H1 (cell line): ENCODE data around the gene NUAK1. TPM values are rescaled to one million over a fixed set of nuclear protein-coding genes. Genes with fewer than 3 reads are reported as not detected.

Source experiments
- CTCF ChIA-PET: fragments of 300-600 bp; sonication (Branson Sonifier 250); formaldehyde crosslinking; loops from one replicate; lab custom pipeline; 2021; ENCODE audit not compliant: partially characterized antibody; lab: Charles Lee
- POLR2A ChIA-PET: fragments of 300-600 bp; sonication (Branson Sonifier 250); formaldehyde crosslinking; loops from one replicate; lab custom pipeline; 2021; ENCODE audit warnings: inconsistent platforms; ENCODE audit not compliant: partially characterized antibody; lab: Charles Lee
- DNase-seq, 2 experiments: peaks; one replicate each; pipeline versions ENCODE4 v3.0.0 to v3.0.0-alpha.2; 2010 to 2022; ENCODE audit warnings: low spot score in 2 of 2, low read depth in 1 of 2, mixed read lengths in 1 of 2
- FAIRE-seq: peaks from 2 replicates; lab custom pipeline; 2011; peaks lifted over from hg19 to GRCh38; lab: Jason Lieb, UNC
- H2AFZ ChIP-seq: 2 replicates; pipeline ENCODE4 v1.8.1; 2012; ENCODE audit warnings: low read length, inconsistent platforms
- H2AK5ac ChIP-seq: 2 replicates; pipeline ENCODE4 v1.6.1; 2013; ENCODE audit warnings: low read depth, low read length
- H2BK120ac ChIP-seq: replicated peaks from 2 replicates; pipeline ENCODE3; 2013; ENCODE audit warnings: low read depth, low read length, inconsistent platforms
- H2BK12ac ChIP-seq: 2 replicates; pipeline ENCODE4 v1.6.1; 2013; ENCODE audit warnings: low read depth, low read length
- H2BK15ac ChIP-seq: 2 replicates; pipeline ENCODE4 v1.6.1; 2013; ENCODE audit warnings: low read length
- H2BK20ac ChIP-seq: 2 replicates; pipeline ENCODE4 v1.6.1; 2013; ENCODE audit warnings: low read length
- H2BK5ac ChIP-seq: 2 replicates; pipeline ENCODE4 v1.6.1; 2013; ENCODE audit warnings: low read depth, low read length
- H3K14ac ChIP-seq: 2 replicates; pipeline ENCODE4 v1.6.1; 2013; ENCODE audit warnings: inconsistent platforms; ENCODE audit not compliant: insufficient read length
- H3K18ac ChIP-seq: 2 replicates; pipeline ENCODE4 v1.6.1; 2013; ENCODE audit warnings: low read length; ENCODE audit errors: extremely low read depth
- H3K23ac ChIP-seq: 2 replicates; pipeline ENCODE4 v1.6.1; 2013; ENCODE audit warnings: inconsistent platforms; ENCODE audit not compliant: insufficient read length
- H3K23me2 ChIP-seq: 2 replicates; pipeline ENCODE4 v1.6.1; 2013; ENCODE audit warnings: low read depth, low read length
- H3K27ac ChIP-seq: 2 replicates; pipeline ENCODE4 v1.6.1; 2011; ENCODE audit warnings: low read depth, low read length, inconsistent platforms
- H3K27me3 ChIP-seq, 4 experiments: replicated peaks in 1 of 4; 1 replicate in 1 of 4; 2 replicates in 3 of 4; pipeline versions ENCODE4 v1.6.1 to v1.8.1; 2011 to 2013; ENCODE audit warnings: low read length in 3 of 4, mild to moderate bottlenecking in 3 of 4, inconsistent platforms in 2 of 4, mixed read lengths in 2 of 4, moderate library complexity in 1 of 4; ENCODE audit not compliant: control insufficient read depth in 3 of 4, insufficient read depth in 3 of 4; ENCODE audit errors: extremely low read depth in 1 of 4
- H3K36me3 ChIP-seq, 4 experiments: 2 replicates each; pipeline versions ENCODE4 v1.6.1 to v1.8.1; 2011 to 2013; ENCODE audit warnings: mild to moderate bottlenecking in 4 of 4, low read length in 3 of 4, moderate library complexity in 2 of 4, control low read depth in 1 of 4, inconsistent platforms in 1 of 4; ENCODE audit not compliant: insufficient read depth in 4 of 4, control insufficient read depth in 2 of 4
- H3K4ac ChIP-seq: replicated peaks from 2 replicates; pipeline ENCODE3; 2013; ENCODE audit warnings: low read length, low read depth, mixed read lengths, inconsistent platforms; ENCODE audit not compliant: insufficient read length
- H3K4me1 ChIP-seq, 4 experiments: replicated peaks in 1 of 4; 1 replicate in 1 of 4; 2 replicates in 3 of 4; pipeline versions ENCODE4 v1.6.1 to v1.8.1; 2011 to 2013; ENCODE audit warnings: low read length in 3 of 4, inconsistent platforms in 2 of 4, mixed read lengths in 1 of 4; ENCODE audit not compliant: insufficient read depth in 4 of 4, control insufficient read depth in 3 of 4
- H3K4me2 ChIP-seq, 2 experiments: 2 replicates each; pipeline versions ENCODE4 v1.6.1 to v1.8.1; 2011 to 2013; ENCODE audit warnings: low read depth in 2 of 2, low read length in 2 of 2, control low read depth in 1 of 2, inconsistent platforms in 1 of 2, mild to moderate bottlenecking in 1 of 2; ENCODE audit not compliant: insufficient read depth in 1 of 2
- H3K4me3 ChIP-seq, 4 experiments: fragments of 200-600, 300-600 bp in 1 of 4; sonication (generic), shearing (Covaris generic), sonication (Bioruptor Twin) in 1 of 4; 2 replicates each; pipeline versions ENCODE4 v1.5.1 to v1.8.1; 2011 to 2016; ENCODE audit warnings: low read length in 4 of 4, low read depth in 3 of 4, control low read depth in 2 of 4, inconsistent platforms in 2 of 4, mild to moderate bottlenecking in 2 of 4, mixed read lengths in 1 of 4, moderate library complexity in 1 of 4; ENCODE audit not compliant: insufficient read depth in 2 of 4; ENCODE audit errors: extremely low read depth in 1 of 4
- H3K56ac ChIP-seq: replicated peaks from 2 replicates; pipeline ENCODE3; 2013; ENCODE audit warnings: low read depth, mild to moderate bottlenecking, mixed read lengths, low read length, inconsistent platforms; ENCODE audit not compliant: insufficient read length
- H3K79me1 ChIP-seq: 2 replicates; pipeline ENCODE4 v1.6.1; 2013; ENCODE audit warnings: low read depth, low read length, control low read depth
- H3K79me2 ChIP-seq, 2 experiments: 2 replicates each; pipeline versions ENCODE4 v1.6.1 to v1.8.1; 2012 to 2013; ENCODE audit warnings: low read length in 2 of 2, mild to moderate bottlenecking in 2 of 2, inconsistent platforms in 1 of 2; ENCODE audit not compliant: insufficient read depth in 2 of 2, control insufficient read depth in 1 of 2
- H3K9ac ChIP-seq, 4 experiments: replicated peaks in 1 of 4; 1 replicate in 1 of 4; 2 replicates in 3 of 4; pipeline versions ENCODE4 v1.6.1 to v1.8.1; 2011 to 2013; ENCODE audit warnings: low read depth in 3 of 4, low read length in 3 of 4, control low read depth in 2 of 4, mild to moderate bottlenecking in 2 of 4, moderate library complexity in 2 of 4, inconsistent platforms in 1 of 4; ENCODE audit errors: extremely low read depth in 1 of 4
- H3K9me3 ChIP-seq, 2 experiments: 2 replicates each; pipeline versions ENCODE4 v1.6.1 to v1.8.1; 2012 to 2013; ENCODE audit warnings: mild to moderate bottlenecking in 2 of 2, moderate library complexity in 2 of 2, control low read depth in 1 of 2, inconsistent platforms in 1 of 2, low read depth in 1 of 2, low read length in 1 of 2, mixed read lengths in 1 of 2; ENCODE audit not compliant: insufficient read depth in 2 of 2
- H4K20me1 ChIP-seq, 2 experiments: replicated peaks in 1 of 2; 2 replicates each; pipeline versions ENCODE3 to v1.8.1; 2011 to 2013; ENCODE audit warnings: inconsistent platforms in 2 of 2, low read length in 2 of 2, mild to moderate bottlenecking in 1 of 2; ENCODE audit not compliant: insufficient read depth in 2 of 2, control insufficient read depth in 1 of 2
- H4K5ac ChIP-seq: 2 replicates; pipeline ENCODE4 v1.6.1; 2013; ENCODE audit warnings: low read length, low read depth, mixed read lengths, inconsistent platforms; ENCODE audit not compliant: insufficient read length
- H4K8ac ChIP-seq: 2 replicates; pipeline ENCODE4 v1.8.0; 2013; ENCODE audit warnings: mild to moderate bottlenecking, moderate library complexity, low read length, inconsistent platforms; ENCODE audit not compliant: insufficient read depth; ENCODE audit errors: extremely low read depth
- H4K91ac ChIP-seq: replicated peaks from 2 replicates; pipeline ENCODE3; 2013; ENCODE audit warnings: low read length, mixed read lengths, inconsistent platforms; ENCODE audit not compliant: insufficient read length
- EP300 ChIP-seq, 2 experiments: IDR thresholded peaks; 1 replicate in 1 of 2; 2 replicates in 1 of 2; pipeline ENCODE4 v1.6.1; 2011 to 2012; ENCODE audit warnings: low read depth in 2 of 2, low read length in 2 of 2, mild to moderate bottlenecking in 2 of 2, borderline replicate concordance in 1 of 2, inconsistent platforms in 1 of 2, moderate library complexity in 1 of 2
- GABPA ChIP-seq: IDR thresholded peaks from 2 replicates; pipeline ENCODE4 v1.6.1; 2011; ENCODE audit warnings: mild to moderate bottlenecking, low read length, moderate library complexity, borderline replicate concordance; ENCODE audit not compliant: insufficient read depth
- JUND ChIP-seq: IDR thresholded peaks from 2 replicates; pipeline ENCODE4 v1.6.1; 2011; ENCODE audit warnings: mild to moderate bottlenecking, improper control_type of control experiment, low read length
- RAD21 ChIP-seq, 2 experiments: IDR thresholded peaks in 1 of 2; conservative IDR thresholded peaks in 1 of 2; 2 replicates each; pipeline ENCODE4 v1.6.1; 2011; ENCODE audit warnings: low read depth in 2 of 2, low read length in 2 of 2, improper control_type of control experiment in 1 of 2, inconsistent platforms in 1 of 2, mild to moderate bottlenecking in 1 of 2, moderate library complexity in 1 of 2
- SIX5 ChIP-seq: IDR thresholded peaks from 2 replicates; pipeline ENCODE4 v1.6.1; 2011; ENCODE audit warnings: mild to moderate bottlenecking, low read depth, low read length
- SP1 ChIP-seq: IDR thresholded peaks from 2 replicates; pipeline ENCODE4 v1.6.1; 2011; ENCODE audit warnings: low read depth, low read length
- TBP ChIP-seq: IDR thresholded peaks from 2 replicates; pipeline ENCODE4 v1.6.1; 2011; ENCODE audit warnings: low read depth, low read length, improper control_type of control experiment
- WGBS, 2 experiments: shearing (Covaris generic) in 1 of 2; methylation state at CpG; one replicate each; pipeline versions ENCODE4 v1.1.6 to v1.1.7; 2013 to 2015; ENCODE audit warnings: low lambda C conversion rate in 2 of 2, mixed read lengths in 2 of 2, inconsistent platforms in 1 of 2, low coverage in 1 of 2, missing lambda C conversion rate in 1 of 2; ENCODE audit not compliant: insufficient replicate concordance in 2 of 2, insufficient coverage in 1 of 2, insufficient read length in 1 of 2; ENCODE audit errors: extremely low coverage in 1 of 2, missing lambda C conversion rate in 1 of 2; 5-methylcytosine and 5-hydroxymethylcytosine counted together
- polyA plus RNA-seq, 7 experiments: library from polyadenylated mRNA; depleted of rRNA in 3 of 7; stranded (reverse) in 5 of 7; unstranded in 2 of 7; fragments of >200 nt in 5 of 7; fragments of 200-250 nt in 2 of 7; gene quantifications; 1 replicate in 5 of 7; 2 replicates in 1 of 7; 4 replicates in 1 of 7; pipeline versions ENCODE4 v1.2.1 to v1.2.3, GENCODE V29; 2011 to 2013; ENCODE audit warnings: missing spikeins in 2 of 7, mixed read lengths in 2 of 7
- total RNA-seq: library from RNA; stranded (reverse); fragmentation: NEBNext Ultra II Directional; extraction: Animal tissue kit (Norgen Biotek cat#: 25700); gene quantifications from 2 replicates; pipeline ENCODE4 v1.2.1, GENCODE V29; 2021
- TF ChIP-seq, protein P1 (sequence below): IDR thresholded peaks from 2 replicates; pipeline ENCODE4 v1.6.1; 2012; ENCODE audit warnings: low read length, inconsistent platforms

Gene NUAK1
- total and polyA plus RNA-seq, 2 of the 8 experiments (the other 6 are each of a cell fraction or from before 2014, with no cell fraction given), result 6.7 to 18.2 TPM

DNA sequence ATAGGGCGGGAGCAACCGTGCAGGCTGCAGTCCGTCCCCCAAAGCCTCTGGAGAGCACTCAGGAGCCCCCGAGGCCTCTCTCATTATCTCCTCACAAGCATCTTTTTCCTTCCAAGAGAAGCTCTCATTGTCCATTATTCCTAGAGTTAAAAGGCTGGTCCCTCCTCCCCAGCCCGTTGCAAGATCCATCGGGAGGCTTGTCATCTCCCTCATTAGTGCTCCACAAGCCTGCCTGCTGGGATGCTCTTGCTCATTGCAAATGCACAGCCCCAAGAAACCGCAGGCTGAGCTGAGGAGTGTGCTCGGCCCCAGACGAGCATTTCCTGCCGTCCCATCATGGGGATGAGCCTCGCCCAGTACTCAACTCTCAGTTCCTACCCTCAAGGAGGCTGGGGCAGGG lies 23.3 kb downstream of the NUAK1 start:
- no peaks in the 10 kb centered on the region for H3K36me3 ChIP-seq
- H3K4me1 ChIP-seq, result peaks cover 8 to 32% (median 18%) of the 10 kb centered on the region in 4 experiments
- no peaks in the 10 kb centered on the region for H3K27me3 ChIP-seq
- H2BK5ac ChIP-seq, result no peak overlapping the region; the same call in 1 of the 2 replicates
- H3K4ac ChIP-seq, result no peak overlapping the region
- no peak overlapping the region for H3K4me3 ChIP-seq
- no peak overlapping the region for H3K56ac ChIP-seq
- 80% methylated on average over 11 of the region's 11 CpGs; no CpG with 5 or more reads in 1 of the 2 experiments for WGBS, 2 experiments
- FAIRE-seq, result no peak
- no peak overlapping the region for H4K5ac ChIP-seq
- ChIA-PET POLR2A (interaction anchor here (0.9 to 1.6 kb wide), 4 partner anchors 10 to 17 kb away, joined by 3 to 6 read pairs (median 4); no protein-coding TSS in a partner anchor), CTCF (interaction anchor here (0.9 to 5.0 kb wide), 5 partner anchors 8 to 168 kb away, joined by 3 to 17 read pairs (median 13); no protein-coding TSS in a partner anchor)
- no peak overlapping the region for H2AK5ac ChIP-seq
- H4K91ac ChIP-seq, result no peak overlapping the region
- H3K79me1 ChIP-seq, result peaks cover 16% of the 10 kb centered on the region; the same call in 1 of the 2 replicates
- no peak overlapping the region for H2AFZ ChIP-seq
- no peak overlapping the region for H3K18ac ChIP-seq
- H3K27ac ChIP-seq, result no peak overlapping the region
- no peaks in the 10 kb centered on the region for H3K23me2 ChIP-seq
- H2BK120ac ChIP-seq, result no peak overlapping the region
- H3K9ac ChIP-seq, result no peak overlapping the region
- H3K23ac ChIP-seq, result no peak overlapping the region
- H3K79me2 ChIP-seq, result peaks cover 8 to 99% of the 10 kb centered on the region in 2 experiments
- H3K9me3 ChIP-seq, result no peaks in the 10 kb centered on the region
- H2BK12ac ChIP-seq, result peak overlapping the region; percentile 33; the same call in 1 of the 2 replicates
- H4K20me1 ChIP-seq, result peaks cover 3 to 9% of the 10 kb centered on the region in 2 experiments
- no peak for DNase-seq
- H3K4me2 ChIP-seq, result no peak overlapping the region
- H3K14ac ChIP-seq, result no peak overlapping the region
- H2BK20ac ChIP-seq, result no peak overlapping the region
- H2BK15ac ChIP-seq, result 0 out of 2 replicates have a peak overlapping the region, but pooled peaks have one; percentile 29
- no peak overlapping the region for H4K8ac ChIP-seq
- TF ChIP-seq GABPA (no peak), SIX5 (no peak), TBP (no peak), SP1 (no peak), RAD21 (IDR thresholded peaks at IDR 0.05 in 1 of 2, conservative IDR thresholded peaks at IDR 0.05 in 1 of 2; ENCODE audit: low read depth in 2 of 2, low read length in 2 of 2) (no peak), JUND (no peak), EP300 (IDR thresholded peaks at IDR 0.05; ENCODE audit: borderline replicate concordance in 1 of 2, low read depth in 2 of 2, low read length in 2 of 2) (no peak)
- TF ChIP-seq, protein P1, sequence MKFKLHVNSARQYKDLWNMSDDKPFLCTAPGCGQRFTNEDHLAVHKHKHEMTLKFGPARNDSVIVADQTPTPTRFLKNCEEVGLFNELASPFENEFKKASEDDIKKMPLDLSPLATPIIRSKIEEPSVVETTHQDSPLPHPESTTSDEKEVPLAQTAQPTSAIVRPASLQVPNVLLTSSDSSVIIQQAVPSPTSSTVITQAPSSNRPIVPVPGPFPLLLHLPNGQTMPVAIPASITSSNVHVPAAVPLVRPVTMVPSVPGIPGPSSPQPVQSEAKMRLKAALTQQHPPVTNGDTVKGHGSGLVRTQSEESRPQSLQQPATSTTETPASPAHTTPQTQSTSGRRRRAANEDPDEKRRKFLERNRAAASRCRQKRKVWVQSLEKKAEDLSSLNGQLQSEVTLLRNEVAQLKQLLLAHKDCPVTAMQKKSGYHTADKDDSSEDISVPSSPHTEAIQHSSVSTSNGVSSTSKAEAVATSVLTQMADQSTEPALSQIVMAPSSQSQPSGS, result no peak
